HUES6 (cell line): ENCODE results near the gene CATSPERB.
"Not testable (repeated sequence)": the region's sequence is repeated elsewhere in the genome, so short reads cannot be mapped to it uniquely, and the experiment has no call there.

Source experiments
- H3K27ac ChIP-seq: 2 replicates; pipeline ENCODE4 v1.7.0; 2013; ENCODE audit warnings: low read depth, mild to moderate bottlenecking, low read length, inconsistent platforms
- H3K27me3 ChIP-seq: 2 replicates; pipeline ENCODE4 v1.6.1; 2013; ENCODE audit warnings: low read length; ENCODE audit not compliant: control insufficient read depth, insufficient read depth
- H3K36me3 ChIP-seq: 2 replicates; pipeline ENCODE4 v1.6.1; 2013; ENCODE audit warnings: low read length; ENCODE audit not compliant: control insufficient read depth, insufficient read depth
- H3K4me1 ChIP-seq: 2 replicates; pipeline ENCODE4 v1.6.1; 2013; ENCODE audit warnings: low read length; ENCODE audit not compliant: control insufficient read depth, insufficient read depth
- H3K4me3 ChIP-seq: 2 replicates; pipeline ENCODE4 v1.5.1; 2013; ENCODE audit warnings: low read depth, low read length
- H3K9ac ChIP-seq: one replicate; pipeline ENCODE4 v1.6.1; 2013; ENCODE audit warnings: mild to moderate bottlenecking, low read length
- H3K9me3 ChIP-seq: 2 replicates; pipeline ENCODE4 v1.6.1; 2013; ENCODE audit warnings: low read depth, low read length; ENCODE audit not compliant: control insufficient read depth, insufficient read depth

Gene CATSPERB

GRCh38 chr14:91669867-91670266 is 62.0 kb downstream of the CATSPERB start:
- Histone ChIP-seq H3K27me3 (no peaks in the 10 kb centered on the region), H3K9me3 (peaks cover 13% of the 10 kb centered on the region), H3K4me1 (no peaks in the 10 kb centered on the region), H3K36me3 (no peaks in the 10 kb centered on the region), H3K27ac (no peak overlapping the region), H3K4me3 (no peak overlapping the region), H3K9ac (no peak overlapping the region)

GRCh38 chr14:91667101-91667500 is 64.8 kb downstream of the CATSPERB start:
- H3K36me3 ChIP-seq, H3K4me1 ChIP-seq, H3K9ac ChIP-seq, H3K27me3 ChIP-seq, H3K4me3 ChIP-seq, H3K9me3 ChIP-seq, H3K27ac ChIP-seq: not testable (repeated sequence)

GRCh38 chr14:91660790-91661189 is 71.1 kb downstream of the CATSPERB start:
- no peaks in the 10 kb centered on the region for H3K4me1 ChIP-seq
- no peaks in the 10 kb centered on the region for H3K27me3 ChIP-seq
- H3K9me3 ChIP-seq: no peaks in the 10 kb centered on the region
- no peaks in the 10 kb centered on the region for H3K36me3 ChIP-seq
- no peak overlapping the region for H3K27ac ChIP-seq
- no peak overlapping the region for H3K9ac ChIP-seq
- H3K4me3 ChIP-seq: no peak overlapping the region

GRCh38 chr14:91654836-91655235 is 77.0 kb downstream of the CATSPERB start:
- no peak overlapping the region for H3K27ac ChIP-seq
- H3K4me3 ChIP-seq: no peak overlapping the region
- H3K9ac ChIP-seq: no peak overlapping the region
- no peaks in the 10 kb centered on the region for H3K9me3 ChIP-seq
- no peaks in the 10 kb centered on the region for H3K27me3 ChIP-seq
- no peaks in the 10 kb centered on the region for H3K36me3 ChIP-seq
- no peaks in the 10 kb centered on the region for H3K4me1 ChIP-seq

GRCh38 chr14:91653451-91653850 is 78.4 kb downstream of the CATSPERB start:
- no peak overlapping the region for H3K9ac ChIP-seq
- H3K9me3 ChIP-seq: no peaks in the 10 kb centered on the region
- no peaks in the 10 kb centered on the region for H3K36me3 ChIP-seq
- H3K4me3 ChIP-seq: no peak overlapping the region
- H3K27ac ChIP-seq: no peak overlapping the region
- no peaks in the 10 kb centered on the region for H3K4me1 ChIP-seq
- no peaks in the 10 kb centered on the region for H3K27me3 ChIP-seq

GRCh38 chr14:91649930-91650329 is 82.0 kb downstream of the CATSPERB start:
- H3K27ac ChIP-seq: no peak overlapping the region
- H3K9me3 ChIP-seq: no peaks in the 10 kb centered on the region
- H3K36me3 ChIP-seq: no peaks in the 10 kb centered on the region
- H3K4me3 ChIP-seq: no peak overlapping the region
- H3K9ac ChIP-seq: no peak overlapping the region
- 0 out of 2 replicates have a peak, but pooled peaks cover 3% of the 10 kb centered on the region for H3K4me1 ChIP-seq
- H3K27me3 ChIP-seq: no peaks in the 10 kb centered on the region

- H3K4me1 ChIP-seq: 0 out of 2 replicates have a peak, but pooled peaks cover 3% of the 10 kb centered on the region
- H3K27me3 ChIP-seq: no peaks in the 10 kb centered on the region
- H3K27ac ChIP-seq: no peak overlapping the region
Measured at GRCh38 chr14:91647856-91648255, 84.0 kb downstream of the CATSPERB start.

GRCh38 chr14:91636604-91637003 is 95.3 kb downstream of the CATSPERB start:
- Histone ChIP-seq H3K27me3 (no peaks in the 10 kb centered on the region), H3K36me3 (no peaks in the 10 kb centered on the region), H3K4me1 (no peaks in the 10 kb centered on the region), H3K9me3 (no peaks in the 10 kb centered on the region), H3K9ac (no peak overlapping the region), H3K4me3 (no peak overlapping the region), H3K27ac (no peak overlapping the region)

More at GRCh38 chr14:91647856-91648255, 84.0 kb downstream of the CATSPERB start:
- Histone ChIP-seq H3K9me3 (no peaks in the 10 kb centered on the region), H3K36me3 (no peaks in the 10 kb centered on the region), H3K9ac (no peak overlapping the region), H3K4me3 (no peak overlapping the region)

GRCh38 chr14:91624757-91625156 is 107.1 kb downstream of the CATSPERB start:
- Histone ChIP-seq H3K4me1 (no peaks in the 10 kb centered on the region), H3K36me3 (no peaks in the 10 kb centered on the region), H3K4me3 (no peak overlapping the region), H3K27ac (no peak overlapping the region), H3K27me3 (no peaks in the 10 kb centered on the region), H3K9me3 (no peaks in the 10 kb centered on the region), H3K9ac (no peak overlapping the region)

GRCh38 chr14:91614187-91614586 is 117.7 kb downstream of the CATSPERB start:
- H3K4me1 ChIP-seq: no peaks in the 10 kb centered on the region
- no peak overlapping the region for H3K4me3 ChIP-seq
- H3K9ac ChIP-seq: no peak overlapping the region
- H3K27ac ChIP-seq: no peak overlapping the region
- peaks cover 15% of the 10 kb centered on the region for H3K9me3 ChIP-seq
- H3K36me3 ChIP-seq: no peaks in the 10 kb centered on the region
- H3K27me3 ChIP-seq: no peaks in the 10 kb centered on the region

- Histone ChIP-seq H3K4me3 (no peak overlapping the region), H3K9ac (no peak overlapping the region)
Measured at GRCh38 chr14:91613459-91614112, 118.3 kb downstream of the CATSPERB start.

More at GRCh38 chr14:91613459-91614112, 118.3 kb downstream of the CATSPERB start:
- H3K36me3 ChIP-seq: no peaks in the 10 kb centered on the region
- H3K9me3 ChIP-seq: peaks cover 15% of the 10 kb centered on the region
- H3K4me1 ChIP-seq: no peaks in the 10 kb centered on the region
- no peak overlapping the region for H3K27ac ChIP-seq
- no peaks in the 10 kb centered on the region for H3K27me3 ChIP-seq
